ENCODE results near the gene REPIN1.

Gene REPIN1

DNA sequence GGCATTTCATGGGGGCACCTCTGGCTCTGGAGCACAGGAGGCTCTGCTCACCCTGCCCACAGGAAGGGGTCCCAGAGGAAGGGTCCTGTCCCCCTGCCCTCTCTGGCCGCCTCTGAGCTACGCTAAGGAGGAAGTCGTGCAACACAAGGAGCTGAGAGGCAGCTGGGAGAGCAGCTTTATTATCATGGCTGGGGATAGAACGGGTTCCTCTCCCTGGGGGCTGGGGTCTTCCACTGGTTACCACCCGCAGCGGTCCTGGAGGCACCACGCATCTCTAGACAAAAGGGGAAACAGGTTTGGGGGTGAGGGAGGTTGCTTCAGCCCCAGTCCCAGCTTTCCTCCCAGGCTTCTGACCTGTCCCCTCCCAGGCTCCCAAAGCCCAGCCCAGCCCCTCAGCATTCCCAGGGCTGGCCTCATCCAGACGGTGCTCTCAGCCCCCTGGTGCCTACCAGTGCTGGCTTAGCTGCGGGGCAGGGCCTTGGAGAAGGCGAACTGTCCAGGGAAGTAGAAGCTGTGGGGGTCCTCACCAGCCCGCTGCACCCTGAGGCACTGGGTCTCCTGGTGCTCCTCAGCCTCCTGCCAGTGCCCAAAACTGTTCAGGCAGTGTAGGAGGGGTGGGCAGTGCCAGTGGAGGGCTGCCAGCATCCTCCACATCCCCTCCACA is 30.3 kb upstream of the REPIN1 start:
- TF ChIP-seq POLR2AphosphoS5 (IDR thresholded peaks at IDR 0.05; ENCODE audit: low read depth) (no peak), SPI1 (IDR thresholded peaks at IDR 0.05; ENCODE audit: borderline replicate concordance, low read depth) (0 out of 2 replicates have a peak, but pooled peaks have one; percentile 4)
- Histone ChIP-seq H3K4me3 (replicated peaks; ENCODE audit: insufficient read depth, low read length) (no peak overlapping the region), H3K27ac (replicated peaks) (no peak overlapping the region), H3K27me3 (ENCODE audit: insufficient read depth, poor library complexity, severe bottlenecking) (peaks cover 7% of the 10 kb centered on the region)
- DNase-seq (ENCODE audit: low read depth in 1 of 2, low spot score in 1 of 2), result no peak

DNA sequence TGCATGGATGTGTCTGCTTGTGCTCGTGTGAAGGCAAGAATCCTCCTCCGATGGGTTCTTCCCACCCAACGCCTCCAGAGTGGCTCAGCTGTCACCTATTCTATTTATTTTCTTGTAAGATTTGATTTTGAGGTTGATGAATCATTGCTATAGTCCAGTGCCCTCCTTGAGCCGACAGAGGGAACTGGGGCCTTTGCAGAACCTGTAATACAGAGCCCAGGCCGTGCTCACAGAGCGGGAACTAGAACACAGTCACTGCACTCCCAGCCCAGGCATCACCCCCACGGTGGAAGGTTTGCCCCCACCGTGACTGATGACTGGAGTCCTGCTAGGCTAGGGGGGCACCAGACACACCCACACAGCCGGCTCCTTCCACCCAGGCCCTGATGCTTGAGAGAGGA is 29.2 kb upstream of the REPIN1 start:
- DNase-seq (ENCODE audit: low read depth in 1 of 2, low spot score in 1 of 2), result no peak
- no peak overlapping the region for H3K4me3 ChIP-seq (replicated peaks; ENCODE audit: insufficient read depth, low read length)
- no peak overlapping the region for H3K27ac ChIP-seq (replicated peaks)

DNA sequence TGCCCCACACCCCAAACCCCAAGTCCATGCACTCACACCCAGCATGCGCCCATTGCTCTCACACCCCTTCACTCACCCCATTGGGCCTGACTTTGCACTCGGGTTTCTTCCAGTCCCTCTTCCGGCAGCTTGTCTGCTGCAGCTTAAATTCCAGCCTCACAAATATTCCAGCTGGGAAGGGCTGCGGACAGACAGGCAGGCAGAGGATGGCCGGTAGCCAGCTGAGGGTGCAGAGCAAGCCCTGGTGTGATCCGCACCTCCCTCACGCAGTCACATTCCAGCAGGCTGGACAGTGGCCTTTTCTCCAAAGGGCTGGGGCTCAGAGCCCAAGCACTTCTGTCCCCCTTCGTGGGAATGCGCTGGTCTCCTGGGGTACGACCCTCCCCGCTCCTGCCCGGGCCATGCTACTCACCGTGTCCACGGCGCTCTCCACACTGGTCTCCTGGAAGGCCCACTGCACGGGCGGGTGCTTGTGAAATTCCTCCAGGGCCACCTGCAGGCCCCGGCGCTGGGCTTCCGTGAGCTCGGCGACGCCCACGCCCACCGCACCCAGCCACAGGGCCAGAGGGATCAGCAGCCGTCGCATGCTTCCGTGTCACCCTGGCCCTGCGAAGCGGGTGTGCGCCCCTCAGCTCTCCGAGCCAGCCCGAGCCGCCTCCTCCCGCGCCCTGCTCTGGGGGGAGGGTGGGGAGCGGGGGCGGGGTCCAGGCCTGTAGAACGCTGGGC is 28.4 kb upstream of the REPIN1 start:
- TF ChIP-seq SPI1 (IDR thresholded peaks at IDR 0.05; ENCODE audit: borderline replicate concordance, low read depth), result no peak
- no peak for TF ChIP-seq GABPA (IDR thresholded peaks at IDR 0.05; ENCODE audit: low read depth)
- TF ChIP-seq, protein P1, sequence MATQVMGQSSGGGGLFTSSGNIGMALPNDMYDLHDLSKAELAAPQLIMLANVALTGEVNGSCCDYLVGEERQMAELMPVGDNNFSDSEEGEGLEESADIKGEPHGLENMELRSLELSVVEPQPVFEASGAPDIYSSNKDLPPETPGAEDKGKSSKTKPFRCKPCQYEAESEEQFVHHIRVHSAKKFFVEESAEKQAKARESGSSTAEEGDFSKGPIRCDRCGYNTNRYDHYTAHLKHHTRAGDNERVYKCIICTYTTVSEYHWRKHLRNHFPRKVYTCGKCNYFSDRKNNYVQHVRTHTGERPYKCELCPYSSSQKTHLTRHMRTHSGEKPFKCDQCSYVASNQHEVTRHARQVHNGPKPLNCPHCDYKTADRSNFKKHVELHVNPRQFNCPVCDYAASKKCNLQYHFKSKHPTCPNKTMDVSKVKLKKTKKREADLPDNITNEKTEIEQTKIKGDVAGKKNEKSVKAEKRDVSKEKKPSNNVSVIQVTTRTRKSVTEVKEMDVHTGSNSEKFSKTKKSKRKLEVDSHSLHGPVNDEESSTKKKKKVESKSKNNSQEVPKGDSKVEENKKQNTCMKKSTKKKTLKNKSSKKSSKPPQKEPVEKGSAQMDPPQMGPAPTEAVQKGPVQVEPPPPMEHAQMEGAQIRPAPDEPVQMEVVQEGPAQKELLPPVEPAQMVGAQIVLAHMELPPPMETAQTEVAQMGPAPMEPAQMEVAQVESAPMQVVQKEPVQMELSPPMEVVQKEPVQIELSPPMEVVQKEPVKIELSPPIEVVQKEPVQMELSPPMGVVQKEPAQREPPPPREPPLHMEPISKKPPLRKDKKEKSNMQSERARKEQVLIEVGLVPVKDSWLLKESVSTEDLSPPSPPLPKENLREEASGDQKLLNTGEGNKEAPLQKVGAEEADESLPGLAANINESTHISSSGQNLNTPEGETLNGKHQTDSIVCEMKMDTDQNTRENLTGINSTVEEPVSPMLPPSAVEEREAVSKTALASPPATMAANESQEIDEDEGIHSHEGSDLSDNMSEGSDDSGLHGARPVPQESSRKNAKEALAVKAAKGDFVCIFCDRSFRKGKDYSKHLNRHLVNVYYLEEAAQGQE (IDR thresholded peaks at IDR 0.05; ENCODE audit: insufficient replicate concordance, low read depth), result no peak
- Histone ChIP-seq H3K27ac (replicated peaks) (no peak overlapping the region), H3K27me3 (ENCODE audit: insufficient read depth, poor library complexity, severe bottlenecking) (peaks cover 7% of the 10 kb centered on the region), H3K4me3 (replicated peaks; ENCODE audit: insufficient read depth, low read length) (no peak overlapping the region)
- DNase-seq (ENCODE audit: low read depth in 1 of 2, low spot score in 1 of 2), result no peak

More for the DNA sequence above, 29.2 kb upstream of the REPIN1 start:
- peaks cover 7% of the 10 kb centered on the region for H3K27me3 ChIP-seq (ENCODE audit: insufficient read depth, poor library complexity, severe bottlenecking)
- no peak for TF ChIP-seq GABPA (IDR thresholded peaks at IDR 0.05; ENCODE audit: low read depth)
- no peak for TF ChIP-seq POLR2AphosphoS5 (IDR thresholded peaks at IDR 0.05; ENCODE audit: low read depth)
- TF ChIP-seq, protein P1 (IDR thresholded peaks at IDR 0.05; ENCODE audit: insufficient replicate concordance, low read depth), result no peak
- no peak for TF ChIP-seq SPI1 (IDR thresholded peaks at IDR 0.05; ENCODE audit: borderline replicate concordance, low read depth)
- TF ChIP-seq, protein P2, sequence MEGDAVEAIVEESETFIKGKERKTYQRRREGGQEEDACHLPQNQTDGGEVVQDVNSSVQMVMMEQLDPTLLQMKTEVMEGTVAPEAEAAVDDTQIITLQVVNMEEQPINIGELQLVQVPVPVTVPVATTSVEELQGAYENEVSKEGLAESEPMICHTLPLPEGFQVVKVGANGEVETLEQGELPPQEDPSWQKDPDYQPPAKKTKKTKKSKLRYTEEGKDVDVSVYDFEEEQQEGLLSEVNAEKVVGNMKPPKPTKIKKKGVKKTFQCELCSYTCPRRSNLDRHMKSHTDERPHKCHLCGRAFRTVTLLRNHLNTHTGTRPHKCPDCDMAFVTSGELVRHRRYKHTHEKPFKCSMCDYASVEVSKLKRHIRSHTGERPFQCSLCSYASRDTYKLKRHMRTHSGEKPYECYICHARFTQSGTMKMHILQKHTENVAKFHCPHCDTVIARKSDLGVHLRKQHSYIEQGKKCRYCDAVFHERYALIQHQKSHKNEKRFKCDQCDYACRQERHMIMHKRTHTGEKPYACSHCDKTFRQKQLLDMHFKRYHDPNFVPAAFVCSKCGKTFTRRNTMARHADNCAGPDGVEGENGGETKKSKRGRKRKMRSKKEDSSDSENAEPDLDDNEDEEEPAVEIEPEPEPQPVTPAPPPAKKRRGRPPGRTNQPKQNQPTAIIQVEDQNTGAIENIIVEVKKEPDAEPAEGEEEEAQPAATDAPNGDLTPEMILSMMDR (IDR thresholded peaks at IDR 0.05; ENCODE audit: insufficient read depth, low read length), result no peak

DNA sequence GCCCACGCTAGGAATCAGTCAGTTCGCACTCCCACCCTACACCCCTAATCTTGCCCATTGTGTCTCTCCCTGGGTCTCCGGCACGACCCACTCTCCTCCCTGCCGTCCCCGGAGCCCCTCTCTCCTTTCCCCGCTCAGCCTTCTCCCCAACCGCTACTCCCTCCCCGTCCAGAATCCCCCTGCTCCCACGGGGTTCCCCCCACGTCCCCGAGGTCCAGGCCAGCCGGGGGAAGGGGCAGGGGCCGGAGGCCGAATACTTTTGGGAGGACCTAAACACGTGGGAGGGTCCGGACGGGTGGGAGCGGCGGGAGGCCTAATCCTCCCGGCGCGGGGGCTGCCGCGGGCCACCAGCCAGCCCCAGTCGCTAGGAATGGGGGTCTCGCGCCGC is 27.8 kb upstream of the REPIN1 start:
- H3K27ac ChIP-seq (replicated peaks), result no peak overlapping the region
- peaks cover 7% of the 10 kb centered on the region for H3K27me3 ChIP-seq (ENCODE audit: insufficient read depth, poor library complexity, severe bottlenecking)
- no peak for TF ChIP-seq POLR2AphosphoS5 (IDR thresholded peaks at IDR 0.05; ENCODE audit: low read depth)
- TF ChIP-seq GABPA (IDR thresholded peaks at IDR 0.05; ENCODE audit: low read depth), result no peak
- no peak for TF ChIP-seq SPI1 (IDR thresholded peaks at IDR 0.05; ENCODE audit: borderline replicate concordance, low read depth)
- DNase-seq (ENCODE audit: low read depth in 1 of 2, low spot score in 1 of 2), result no peak
- H3K4me3 ChIP-seq (replicated peaks; ENCODE audit: insufficient read depth, low read length), result no peak overlapping the region

DNA sequence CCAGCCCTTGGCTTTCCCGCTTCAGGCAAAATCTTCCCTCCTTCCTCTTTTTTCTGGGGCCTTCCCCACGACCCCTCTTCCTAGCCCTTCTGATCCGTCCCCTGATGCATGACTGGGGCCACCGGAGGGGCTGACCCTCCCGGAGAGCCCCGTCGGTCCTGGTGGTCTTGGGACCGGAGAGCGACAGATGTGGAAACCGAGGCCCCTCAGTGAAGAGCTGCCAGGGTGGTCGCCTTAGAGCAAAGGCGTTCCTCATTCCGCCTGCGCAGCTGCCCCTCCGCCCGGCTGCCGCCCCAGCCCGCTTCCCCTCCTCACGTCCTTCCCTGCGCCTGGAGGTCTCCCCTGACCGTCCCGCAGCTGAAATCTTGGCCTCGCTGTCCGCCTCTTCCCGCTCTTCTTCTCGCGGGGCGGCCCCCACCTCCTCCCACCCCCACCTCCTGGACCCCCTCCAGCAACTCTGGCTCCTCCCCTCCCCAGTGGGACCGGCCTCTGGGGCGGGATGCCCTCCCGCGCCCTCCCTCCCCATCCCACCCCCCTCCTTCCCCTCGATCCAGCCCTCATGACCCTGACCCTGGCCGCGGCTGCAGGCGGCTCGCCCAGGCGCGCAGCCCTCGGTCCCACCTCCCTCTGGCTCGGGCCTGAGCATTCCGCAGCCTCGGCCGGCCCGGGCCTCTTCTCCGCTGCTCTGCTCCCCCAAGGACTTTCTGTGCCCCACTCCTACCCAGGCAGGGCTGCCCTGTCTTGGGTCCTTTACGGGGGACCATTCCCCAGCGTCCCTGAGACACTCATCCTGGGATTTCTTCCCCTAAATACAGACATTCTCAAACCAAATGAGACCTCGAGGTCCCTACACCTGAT is 27.1 kb upstream of the REPIN1 start, which contains the start of gene RARRES2:
Gene RARRES2 (minus strand): TSS at position 367 of the 858 bp plus-strand sequence. CDS start 1,020 bp downstream, outside the sequence.
- no peak for TF ChIP-seq SPI1 (IDR thresholded peaks at IDR 0.05; ENCODE audit: borderline replicate concordance, low read depth)
- TF ChIP-seq, protein P1 (IDR thresholded peaks at IDR 0.05; ENCODE audit: insufficient replicate concordance, low read depth), result no peak
- TF ChIP-seq POLR2AphosphoS5 (IDR thresholded peaks at IDR 0.05; ENCODE audit: low read depth), result no peak
- TF ChIP-seq, protein P2 (IDR thresholded peaks at IDR 0.05; ENCODE audit: insufficient read depth, low read length), result no peak
- TF ChIP-seq GABPA (IDR thresholded peaks at IDR 0.05; ENCODE audit: low read depth), result no peak
- peaks cover 7% of the 10 kb centered on the region for H3K27me3 ChIP-seq (ENCODE audit: insufficient read depth, poor library complexity, severe bottlenecking)
- H3K4me3 ChIP-seq (replicated peaks; ENCODE audit: insufficient read depth, low read length), result no peak within 1 kb of the TSS
- no peak for DNase-seq (ENCODE audit: low read depth in 1 of 2, low spot score in 1 of 2)
- no peak within 1 kb of the TSS for H3K27ac ChIP-seq (replicated peaks)

All from HL-60 (cell line).